ENCODE data around the gene CALR.
A peak's percentile ranks its signal among the peaks of the same experiment; 100 is the strongest.
"Not testable (repeated sequence)": the region's sequence is repeated elsewhere in the genome, so short reads cannot be mapped to it uniquely, and the experiment has no call there.

Gene CALR

GRCh38 chr19:12899891-12900518 lies 38.4 kb upstream of the CALR start:
- no peak for TF ChIP-seq CTCF (conservative IDR thresholded peaks at IDR 0.05; ENCODE audit: low read depth)
- ChIA-PET POLR2A (ENCODE audit: low non-redundant PET) (interaction anchor here (1.1 kb wide), 1 partner anchor 9 kb away, joined by 4 read pairs; the partner anchor contains the start of gene GCDH), CTCF (no interaction called here)
- H3K27ac ChIP-seq: peak overlapping the region; percentile 23; the same call in 1 of the 2 replicates
- no peak for DNase-seq (ENCODE audit: low spot score)

GRCh38 chr19:12907166-12907565 lies 31.2 kb upstream of the CALR start:
- CTCF ChIA-PET: interaction anchor here (0.6 kb wide), 1 partner anchor 111 kb away, joined by 6 read pairs; no protein-coding TSS in a partner anchor
- 0 out of 2 replicates have a peak overlapping the region, but pooled peaks have one; percentile 12 for H3K27ac ChIP-seq
- no peak for DNase-seq (ENCODE audit: low spot score)
- POLR2A ChIA-PET (ENCODE audit: low non-redundant PET): no interaction called here
- no peak for TF ChIP-seq CTCF (conservative IDR thresholded peaks at IDR 0.05; ENCODE audit: low read depth)

- no peak overlapping the region for H3K27ac ChIP-seq
- ChIA-PET POLR2A (ENCODE audit: low non-redundant PET) (no interaction called here), CTCF (no interaction called here)
- no peak for TF ChIP-seq CTCF (conservative IDR thresholded peaks at IDR 0.05; ENCODE audit: low read depth)
- DNase-seq (ENCODE audit: low spot score): no peak
Measured at GRCh38 chr19:12912571-12912970, 25.8 kb upstream of the CALR start.

GRCh38 chr19:12913011-12913561 lies 25.3 kb upstream of the CALR start:
- CTCF ChIA-PET: interaction anchor here (0.7 to 1.1 kb wide), 2 partner anchors 9 to 52 kb away, joined by 4 read pairs; no protein-coding TSS in a partner anchor
- POLR2A ChIA-PET (ENCODE audit: low non-redundant PET): no interaction called here
- DNase-seq (ENCODE audit: low spot score): no peak
- no peak overlapping the region for H3K27ac ChIP-seq
- no peak for TF ChIP-seq CTCF (conservative IDR thresholded peaks at IDR 0.05; ENCODE audit: low read depth)

GRCh38 chr19:12913851-12914690 lies 24.3 kb upstream of the CALR start:
- CTCF ChIA-PET: interaction anchor here (0.6 to 1.1 kb wide), 4 partner anchors 8 to 112 kb away, joined by 3 to 4 read pairs (median 4); no protein-coding TSS in a partner anchor
- TF ChIP-seq CTCF (conservative IDR thresholded peaks at IDR 0.05; ENCODE audit: low read depth): no peak
- DNase-seq (ENCODE audit: low spot score): no peak
- POLR2A ChIA-PET (ENCODE audit: low non-redundant PET): no interaction called here
- no peak overlapping the region for H3K27ac ChIP-seq

- H3K27ac ChIP-seq; DNase-seq (ENCODE audit: low spot score); POLR2A ChIA-PET (ENCODE audit: low non-redundant PET): not testable (repeated sequence)
- CTCF ChIA-PET: interaction anchor here (0.6 to 0.7 kb wide), 2 partner anchors 34 to 156 kb away, joined by 3 to 4 read pairs; no protein-coding TSS in a partner anchor
Measured at GRCh38 chr19:12915860-12916259, 22.5 kb upstream of the CALR start.
